Stomach (tissue), 4 donors: ENCODE measurements around the gene MAPRE2.

Experiments
- EP300 ChIP-seq: sonication (generic); formaldehyde crosslinking; IDR thresholded peaks from one replicate; pipeline ENCODE4 v1.6.1; 2017; ENCODE audit warnings: antibody characterized with exemption
- POLR2A ChIP-seq, 4 donors: fragments of 450-650 bp; IDR thresholded peaks; one replicate each; pipeline ENCODE4 v1.6.1; 2016; ENCODE audit warnings: antibody characterized with exemption in 4 of 4, control low read depth in 2 of 4, mild to moderate bottlenecking in 1 of 4, moderate library complexity in 1 of 4
- POLR2AphosphoS5 ChIP-seq, 3 donors: sonication (generic); formaldehyde crosslinking; IDR thresholded peaks; one replicate each; pipeline ENCODE4 v1.6.1; 2016; ENCODE audit warnings: antibody characterized with exemption in 3 of 3
- TF ChIP-seq, protein P1 (sequence below), 7 experiments: fragments of 450-650 bp in 4 of 7; fragments of 200-600 bp in 3 of 7; sonication (generic) in 3 of 7; IDR thresholded peaks; one replicate each; pipeline ENCODE4 v1.5.1; 2016 to 2019; ENCODE audit warnings: antibody characterized with exemption in 7 of 7, control low read depth in 2 of 7, mild to moderate bottlenecking in 1 of 7

DNA sequence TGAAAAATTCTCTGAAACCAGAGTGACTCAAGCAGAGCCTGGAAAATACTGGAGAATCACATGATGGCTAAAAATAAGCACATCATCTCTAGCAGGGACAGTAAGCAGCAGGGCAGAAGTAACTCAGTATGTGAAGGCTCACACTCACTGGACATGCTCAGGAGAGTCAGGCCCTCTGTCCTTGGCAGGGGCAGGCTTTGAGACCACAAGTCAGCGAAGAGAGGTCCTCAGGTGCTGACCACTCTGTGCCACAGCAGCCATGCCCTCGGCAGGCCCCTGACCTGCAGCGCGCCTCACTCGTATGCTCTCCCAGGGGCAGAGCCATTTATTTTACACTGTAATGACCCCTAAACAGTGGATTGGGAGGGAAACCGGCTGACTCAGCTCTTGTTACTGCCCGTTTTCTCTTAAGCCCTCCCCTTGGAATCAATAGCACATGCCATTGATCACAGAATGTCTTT lies 76.8 kb downstream of the MAPRE2 start:
- TF ChIP-seq, protein P1, sequence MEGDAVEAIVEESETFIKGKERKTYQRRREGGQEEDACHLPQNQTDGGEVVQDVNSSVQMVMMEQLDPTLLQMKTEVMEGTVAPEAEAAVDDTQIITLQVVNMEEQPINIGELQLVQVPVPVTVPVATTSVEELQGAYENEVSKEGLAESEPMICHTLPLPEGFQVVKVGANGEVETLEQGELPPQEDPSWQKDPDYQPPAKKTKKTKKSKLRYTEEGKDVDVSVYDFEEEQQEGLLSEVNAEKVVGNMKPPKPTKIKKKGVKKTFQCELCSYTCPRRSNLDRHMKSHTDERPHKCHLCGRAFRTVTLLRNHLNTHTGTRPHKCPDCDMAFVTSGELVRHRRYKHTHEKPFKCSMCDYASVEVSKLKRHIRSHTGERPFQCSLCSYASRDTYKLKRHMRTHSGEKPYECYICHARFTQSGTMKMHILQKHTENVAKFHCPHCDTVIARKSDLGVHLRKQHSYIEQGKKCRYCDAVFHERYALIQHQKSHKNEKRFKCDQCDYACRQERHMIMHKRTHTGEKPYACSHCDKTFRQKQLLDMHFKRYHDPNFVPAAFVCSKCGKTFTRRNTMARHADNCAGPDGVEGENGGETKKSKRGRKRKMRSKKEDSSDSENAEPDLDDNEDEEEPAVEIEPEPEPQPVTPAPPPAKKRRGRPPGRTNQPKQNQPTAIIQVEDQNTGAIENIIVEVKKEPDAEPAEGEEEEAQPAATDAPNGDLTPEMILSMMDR (IDR thresholded peaks at IDR 0.05), result no peak
- TF ChIP-seq POLR2AphosphoS5 (IDR thresholded peaks at IDR 0.05) (peak in 2 of 3 donors; percentile 40 to 66), EP300 (no peak), POLR2A (IDR thresholded peaks at IDR 0.05) (no peak)
